ENCODE measurements around the gene MREG.
"Not testable (repeated sequence)": the region's sequence is repeated elsewhere in the genome, so short reads cannot be mapped to it uniquely, and the experiment has no call there.

MREG gene

GRCh38 chr2:215952860-215953637 lies 60.3 kb downstream of the MREG start:
- DNase-seq: no peak

GRCh38 chr2:215951558-215951957 lies 61.8 kb downstream of the MREG start:
- DNase-seq: no peak

- DNase-seq: peak; percentile 66
These were observed 63.4 kb downstream of the MREG start for GRCh38 chr2:215949991-215950404.

GRCh38 chr2:215948051-215948450 lies 65.3 kb downstream of the MREG start:
- no peak for DNase-seq

GRCh38 chr2:215946586-215946985 lies 66.8 kb downstream of the MREG start:
- DNase-seq: no peak

GRCh38 chr2:215942194-215942593 lies 71.2 kb downstream of the MREG start:
- DNase-seq: no peak

GRCh38 chr2:215941726-215942125 lies 71.6 kb downstream of the MREG start:
- no peak for DNase-seq

GRCh38 chr2:215940645-215941184 lies 72.6 kb downstream of the MREG start:
- no peak for DNase-seq

GRCh38 chr2:215937190-215937589 lies 76.2 kb downstream of the MREG start:
- no peak for DNase-seq

- no peak for DNase-seq
These were observed 80.2 kb downstream of the MREG start for GRCh38 chr2:215933151-215933550.

GRCh38 chr2:215931256-215931903 lies 82.0 kb downstream of the MREG start:
- DNase-seq: peak; percentile 72

- DNase-seq: no peak
These were observed 82.7 kb downstream of the MREG start for GRCh38 chr2:215930505-215931253.

- DNase-seq: peak; percentile 37
These were observed 83.6 kb downstream of the MREG start for GRCh38 chr2:215929602-215930335.

GRCh38 chr2:215928086-215928485 lies 85.3 kb downstream of the MREG start:
- no peak for DNase-seq

GRCh38 chr2:215926992-215927391 lies 86.4 kb downstream of the MREG start:
- not testable (repeated sequence) for DNase-seq

GRCh38 chr2:215921895-215922294 lies 91.5 kb downstream of the MREG start:
- DNase-seq: no peak

GRCh38 chr2:215920244-215921100 lies 92.9 kb downstream of the MREG start:
- DNase-seq: peak; percentile 66

- DNase-seq: no peak
These were observed 93.6 kb downstream of the MREG start for GRCh38 chr2:215919624-215920243.

GRCh38 chr2:215918901-215919599 lies 94.3 kb downstream of the MREG start:
- no peak for DNase-seq

GRCh38 chr2:215917953-215918620 lies 95.3 kb downstream of the MREG start:
- DNase-seq: peak; percentile 43
